Measurements from ENCODE around the gene QPCTL. TPM values are rescaled to one million over a fixed set of nuclear protein-coding genes. Genes with fewer than 3 reads are reported as not detected.

QPCTL gene
- total RNA-seq, 1 experiment from 2014 or later: 13.7 TPM

- no peak within 1 kb of the TSS for H3T11ph ChIP-seq (ENCODE audit: low read length)
- peaks cover 52% of the 10 kb centered on the region for H3K27me3 Mint-ChIP-seq (ENCODE audit: low read depth)
- peak within 1 kb of the TSS; percentile 51 to 81 for H3K4me3 Mint-ChIP-seq
- no peak within 1 kb of the TSS for H2BK120ac ChIP-seq (ENCODE audit: low read depth, low read length, poor library complexity, severe bottlenecking)
- H3K23me2 ChIP-seq (ENCODE audit: insufficient read length, low read depth, low read length, poor library complexity, severe bottlenecking): peaks cover 15% of the 10 kb centered on the region
- H3K9me3 ChIP-seq (ENCODE audit: control insufficient read depth, low read depth, low read length): no peaks in the 10 kb centered on the region
- H2BK15ac ChIP-seq (ENCODE audit: low read depth, low read length): no peak within 1 kb of the TSS
- H3K9me3 Mint-ChIP-seq: no peaks in the 10 kb centered on the region; a peak in 1 of 5 replicates
- no peak within 1 kb of the TSS for H3K18ac ChIP-seq (ENCODE audit: insufficient read length, low read depth, low read length)
- H3K36me3 Mint-ChIP-seq (ENCODE audit: insufficient read depth in 1 of 3, low read depth in 3 of 3): peaks cover 0 to 2% (median 0%) of the 10 kb centered on the region in 3 experiments; a peak in 1 of 7 replicates
- no peak within 1 kb of the TSS; a peak in 1 of 7 replicates for H3K27ac Mint-ChIP-seq
- H2BK20ac ChIP-seq (ENCODE audit: low read depth, low read length, poor library complexity, severe bottlenecking): no peak within 1 kb of the TSS
- H3K4me2 ChIP-seq (ENCODE audit: insufficient read depth, insufficient read length, low read length): peak within 1 kb of the TSS; percentile 87
- H3K27me3 ChIP-seq (ENCODE audit: insufficient read depth, low read length): peaks cover 9% of the 10 kb centered on the region; the same call in 1 of the 2 replicates
- TF ChIP-seq CTCF (conservative IDR thresholded peaks at IDR 0.05): no peak
- no CpG with 5 or more reads among the region's 15 CpGs for WGBS (ENCODE audit: extremely low coverage, insufficient read length, low lambda C conversion rate)
- H3K79me2 ChIP-seq (ENCODE audit: insufficient read depth, low read length): no peaks in the 10 kb centered on the region
- H3K56ac ChIP-seq (ENCODE audit: insufficient read length, low read depth, low read length): no peak within 1 kb of the TSS
- H3K9ac ChIP-seq (ENCODE audit: extremely low read depth, insufficient read length, low read length): no peak within 1 kb of the TSS
- H3K4ac ChIP-seq (ENCODE audit: low read depth, low read length): no peak within 1 kb of the TSS
- H3K23ac ChIP-seq (ENCODE audit: insufficient read length, low read depth, low read length): no peak within 1 kb of the TSS
- peaks cover 16 to 25% of the 10 kb centered on the region in 2 experiments for H3K4me1 Mint-ChIP-seq
- no peak within 1 kb of the TSS for H4K5ac ChIP-seq (ENCODE audit: insufficient read length, low read depth, low read length)
- no peak within 1 kb of the TSS for H4K8ac ChIP-seq (replicated peaks; ENCODE audit: insufficient read length, low read depth, low read length)
- H2BK12ac ChIP-seq (ENCODE audit: insufficient read length, low read depth, low read length): no peak within 1 kb of the TSS
- H3K27ac ChIP-seq (ENCODE audit: insufficient read length, low read depth, low read length): no peak within 1 kb of the TSS
- H2BK5ac ChIP-seq (ENCODE audit: insufficient read length, low read length): no peak within 1 kb of the TSS
- peak; percentile 83 for DNase-seq
- no peak within 1 kb of the TSS for H2AK5ac ChIP-seq (ENCODE audit: insufficient read length, low read length)
- no peaks in the 10 kb centered on the region for H4K20me1 ChIP-seq (ENCODE audit: control insufficient read depth, insufficient read depth, insufficient read length)
- no peak within 1 kb of the TSS for H3K14ac ChIP-seq (ENCODE audit: insufficient read depth, low read length)
- peaks cover 2% of the 10 kb centered on the region; the same call in 1 of the 2 replicates for H3K4me1 ChIP-seq (ENCODE audit: insufficient read depth, low read length)
- no peak within 1 kb of the TSS for H2AFZ ChIP-seq (ENCODE audit: low read length)
- H3K79me1 ChIP-seq (ENCODE audit: insufficient read depth, low read depth, low read length, poor library complexity, severe bottlenecking): no peaks in the 10 kb centered on the region
- no peak within 1 kb of the TSS for H4K91ac ChIP-seq (ENCODE audit: insufficient read length, low read depth, low read length)
Observed at GRCh38 chr19:45667620-45668341, 24.7 kb upstream of the QPCTL start, which contains the start of gene GIPR. Gene GIPR (plus strand): TSS chr19:45668221. CDS start chr19:45669521, 1,300 bp downstream.
